ENCODE results near the gene SIPA1L3. TPM values are rescaled to one million over a fixed set of nuclear protein-coding genes. Genes with fewer than 3 reads are reported as not detected.
A peak's percentile ranks its signal among the peaks of the same experiment; 100 is the strongest.

SIPA1L3 gene
- total and polyA plus RNA-seq, 9 of the 15 experiments (the other 6 are each of a cell fraction or from before 2014, with no cell fraction given) = 0.01 to 6.1 (median 2.5) TPM

GRCh38 chr19:38149661-38150061 lies 242.7 kb downstream of the SIPA1L3 start:
- intact Hi-C loops (cut with micrococcal nuclease) = no loop called here

More at GRCh38 chr19:38149661-38150061, 242.7 kb downstream of the SIPA1L3 start:
- ChIA-PET POLR2A (interaction anchor here (1.3 kb wide), 1 partner anchor 14 kb away, joined by 4 read pairs; no protein-coding TSS in a partner anchor), CTCF (ENCODE audit: low intra/inter-chr PET ratio) (no interaction called here)
- no peaks in the 10 kb centered on the region for H3K9me1 ChIP-seq (ENCODE audit: control insufficient read depth, insufficient read depth, low read length)
- H3K27me3 ChIP-seq (ENCODE audit: control insufficient read depth in 2 of 2, insufficient read depth in 2 of 2, low read length in 2 of 2) = no peaks in the 10 kb centered on the region
- no peaks in the 10 kb centered on the region for H3K36me3 ChIP-seq (ENCODE audit: control insufficient read depth, insufficient read depth, low read length)
- FAIRE-seq (peak; percentile 64), ATAC-seq (peak; percentile 68), DNase-seq (ENCODE audit: extremely low read depth in 1 of 4, low spot score in 3 of 4) (peak; percentile 39 to 51 (median 44))
- no peak overlapping the region for H3K9ac ChIP-seq (ENCODE audit: insufficient read depth in 1 of 2, low read depth in 2 of 2, low read length in 2 of 2)
- WGBS (ENCODE audit: insufficient coverage, low coverage, missing lambda C conversion rate) = 59% methylated on average over 6 of the region's 6 CpGs
- peaks cover 15 to 17% of the 10 kb centered on the region in 2 experiments; a peak in 4 of 5 replicates for H3K4me1 ChIP-seq (replicated peaks in 1 of 2; ENCODE audit: control insufficient read depth in 2 of 2, insufficient read depth in 2 of 2, low read length in 2 of 2)
- no peaks in the 10 kb centered on the region for H3K9me3 ChIP-seq (replicated peaks; ENCODE audit: control insufficient read depth, insufficient read depth, low read depth, low read length)
- no peak overlapping the region for H3K4me2 ChIP-seq (ENCODE audit: insufficient read depth, low read length)
- H3K79me2 ChIP-seq (ENCODE audit: control insufficient read depth, insufficient read depth, low read length) = no peaks in the 10 kb centered on the region
- BruUV-seq (replicated peaks) = no TSS peak
- in situ Hi-C loops (cut with MboI) = loop anchor here (5.0 kb wide), 1 partner anchor 183 kb away; no protein-coding TSS in a partner anchor
- peak overlapping the region; percentile 45 for H2AFZ ChIP-seq (ENCODE audit: low read depth, low read length)
- H4K20me1 ChIP-seq (replicated peaks; ENCODE audit: control insufficient read depth, insufficient read depth, low read length) = no peaks in the 10 kb centered on the region
- H3K4me3 ChIP-seq = no peak overlapping the region
- H3K27ac ChIP-seq (ENCODE audit: extremely low read depth, low read depth, low read length) = no peak overlapping the region
- TF ChIP-seq CTBP1 (IDR thresholded peaks at IDR 0.05; ENCODE audit: borderline replicate concordance) = peak; percentile 34; the same call in 1 of the 2 replicates
- peak; percentile 6 for TF ChIP-seq FOS (IDR thresholded peaks at IDR 0.05; ENCODE audit: extremely low read depth, insufficient read length)
- TF ChIP-seq, protein P1, sequence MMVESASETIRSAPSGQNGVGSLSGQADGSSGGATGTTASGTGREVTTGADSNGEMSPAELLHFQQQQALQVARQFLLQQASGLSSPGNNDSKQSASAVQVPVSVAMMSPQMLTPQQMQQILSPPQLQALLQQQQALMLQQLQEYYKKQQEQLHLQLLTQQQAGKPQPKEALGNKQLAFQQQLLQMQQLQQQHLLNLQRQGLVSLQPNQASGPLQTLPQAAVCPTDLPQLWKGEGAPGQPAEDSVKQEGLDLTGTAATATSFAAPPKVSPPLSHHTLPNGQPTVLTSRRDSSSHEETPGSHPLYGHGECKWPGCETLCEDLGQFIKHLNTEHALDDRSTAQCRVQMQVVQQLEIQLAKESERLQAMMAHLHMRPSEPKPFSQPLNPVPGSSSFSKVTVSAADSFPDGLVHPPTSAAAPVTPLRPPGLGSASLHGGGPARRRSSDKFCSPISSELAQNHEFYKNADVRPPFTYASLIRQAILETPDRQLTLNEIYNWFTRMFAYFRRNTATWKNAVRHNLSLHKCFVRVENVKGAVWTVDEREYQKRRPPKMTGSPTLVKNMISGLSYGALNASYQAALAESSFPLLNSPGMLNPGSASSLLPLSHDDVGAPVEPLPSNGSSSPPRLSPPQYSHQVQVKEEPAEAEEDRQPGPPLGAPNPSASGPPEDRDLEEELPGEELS (CRISPR knock-in tag; IDR thresholded peaks at IDR 0.05; ENCODE audit: borderline replicate concordance) = no peak
- TF ChIP-seq ZKSCAN1 (IDR thresholded peaks at IDR 0.05; ENCODE audit: low read depth, low read length) = no peak
- TF ChIP-seq PHF21A (IDR thresholded peaks at IDR 0.05; ENCODE audit: borderline replicate concordance, low read depth) = no peak
- no peak for TF ChIP-seq ELK1 (CRISPR knock-in tag; IDR thresholded peaks at IDR 0.05)
- no peak for TF ChIP-seq LCOR (CRISPR knock-in tag; IDR thresholded peaks at IDR 0.05)
- TF ChIP-seq L3MBTL2 (IDR thresholded peaks at IDR 0.05) = peak; percentile 1; the same call in 1 of the 2 replicates
- peak; percentile 89 for TF ChIP-seq NFYB (IDR thresholded peaks at IDR 0.05; ENCODE audit: extremely low read depth, insufficient read length)
- peak; percentile 46 to 51; a peak in 2 of 4 replicates for TF ChIP-seq SIX5 (IDR thresholded peaks at IDR 0.05; ENCODE audit: borderline replicate concordance in 1 of 2, insufficient read depth in 1 of 2, low read depth in 1 of 2, low read length in 2 of 2)
- no peak for TF ChIP-seq FOXA1 (IDR thresholded peaks at IDR 0.05; ENCODE audit: borderline replicate concordance)
- peak; percentile 82 for TF ChIP-seq HCFC1 (IDR thresholded peaks at IDR 0.05; ENCODE audit: low read depth, low read length)
- TF ChIP-seq ZNF143 (CRISPR knock-in tag; IDR thresholded peaks at IDR 0.05) = peak; percentile 73

Measured in K562 (cell line).